PFSK-1 (cell line): Measurements from ENCODE around the gene MRPL19.

Experiments
- SIN3A ChIP-seq: IDR thresholded peaks from 2 replicates; pipeline ENCODE4 v1.6.1; 2012; ENCODE audit warnings: mild to moderate bottlenecking, low read length, moderate library complexity, borderline replicate concordance; ENCODE audit not compliant: insufficient read depth
- TF ChIP-seq, protein P1 (sequence below), 2 experiments: IDR thresholded peaks; 2 replicates each; pipeline versions ENCODE4 v1.6.1 to v1.8.0; 2011 to 2012; ENCODE audit warnings: low read depth in 2 of 2, low read length in 2 of 2, control low read depth in 1 of 2, inconsistent platforms in 1 of 2, mild to moderate bottlenecking in 1 of 2, moderate library complexity in 1 of 2; ENCODE audit not compliant: insufficient read depth in 1 of 2

DNA sequence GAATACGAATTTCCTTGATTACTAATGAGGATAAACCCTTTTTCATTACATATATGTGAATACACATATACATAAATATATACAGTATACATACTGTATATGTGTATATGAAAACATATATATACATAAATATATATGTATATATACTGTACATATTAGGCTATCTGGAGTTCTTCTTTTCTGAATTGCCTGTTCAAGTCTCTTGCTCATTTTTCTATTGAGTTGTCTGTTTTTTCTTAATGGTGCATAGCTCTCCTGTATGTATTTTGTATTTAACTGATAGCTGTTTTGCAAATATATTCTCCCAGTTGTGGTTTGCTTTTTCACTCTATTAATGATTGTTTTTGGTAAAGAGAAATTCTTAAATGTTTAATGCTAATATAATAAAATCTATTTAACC is 73.0 kb downstream of the MRPL19 start:
- TF ChIP-seq, protein P1, sequence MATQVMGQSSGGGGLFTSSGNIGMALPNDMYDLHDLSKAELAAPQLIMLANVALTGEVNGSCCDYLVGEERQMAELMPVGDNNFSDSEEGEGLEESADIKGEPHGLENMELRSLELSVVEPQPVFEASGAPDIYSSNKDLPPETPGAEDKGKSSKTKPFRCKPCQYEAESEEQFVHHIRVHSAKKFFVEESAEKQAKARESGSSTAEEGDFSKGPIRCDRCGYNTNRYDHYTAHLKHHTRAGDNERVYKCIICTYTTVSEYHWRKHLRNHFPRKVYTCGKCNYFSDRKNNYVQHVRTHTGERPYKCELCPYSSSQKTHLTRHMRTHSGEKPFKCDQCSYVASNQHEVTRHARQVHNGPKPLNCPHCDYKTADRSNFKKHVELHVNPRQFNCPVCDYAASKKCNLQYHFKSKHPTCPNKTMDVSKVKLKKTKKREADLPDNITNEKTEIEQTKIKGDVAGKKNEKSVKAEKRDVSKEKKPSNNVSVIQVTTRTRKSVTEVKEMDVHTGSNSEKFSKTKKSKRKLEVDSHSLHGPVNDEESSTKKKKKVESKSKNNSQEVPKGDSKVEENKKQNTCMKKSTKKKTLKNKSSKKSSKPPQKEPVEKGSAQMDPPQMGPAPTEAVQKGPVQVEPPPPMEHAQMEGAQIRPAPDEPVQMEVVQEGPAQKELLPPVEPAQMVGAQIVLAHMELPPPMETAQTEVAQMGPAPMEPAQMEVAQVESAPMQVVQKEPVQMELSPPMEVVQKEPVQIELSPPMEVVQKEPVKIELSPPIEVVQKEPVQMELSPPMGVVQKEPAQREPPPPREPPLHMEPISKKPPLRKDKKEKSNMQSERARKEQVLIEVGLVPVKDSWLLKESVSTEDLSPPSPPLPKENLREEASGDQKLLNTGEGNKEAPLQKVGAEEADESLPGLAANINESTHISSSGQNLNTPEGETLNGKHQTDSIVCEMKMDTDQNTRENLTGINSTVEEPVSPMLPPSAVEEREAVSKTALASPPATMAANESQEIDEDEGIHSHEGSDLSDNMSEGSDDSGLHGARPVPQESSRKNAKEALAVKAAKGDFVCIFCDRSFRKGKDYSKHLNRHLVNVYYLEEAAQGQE (IDR thresholded peaks at IDR 0.05; ENCODE audit: insufficient read depth in 1 of 2, low read depth in 2 of 2, low read length in 2 of 2): no peak
- TF ChIP-seq SIN3A: no peak
